Measurements from ENCODE around the gene GUCY2F.

GUCY2F gene

GRCh38 chrX:109360301-109360700, 121.6 kb downstream of the GUCY2F start:
- Histone ChIP-seq H3K4me1 (ENCODE audit: insufficient read depth, low read length) (no peaks in the 10 kb centered on the region), H3K9me3 (ENCODE audit: insufficient read depth, low read depth, low read length) (no peaks in the 10 kb centered on the region), H3K9ac (ENCODE audit: low read depth, low read length) (no peak overlapping the region), H3K4me3 (ENCODE audit: low read length) (no peak overlapping the region), H3K27ac (ENCODE audit: low read depth, low read length) (no peak overlapping the region), H3K36me3 (ENCODE audit: insufficient read depth, low read length) (no peaks in the 10 kb centered on the region), H3K27me3 (ENCODE audit: insufficient read depth, low read length) (no peaks in the 10 kb centered on the region)
- WGBS: 80% methylated on average over 3 of the region's 3 CpGs

- Histone ChIP-seq H3K4me3 (ENCODE audit: low read length) (no peak overlapping the region), H3K9me3 (ENCODE audit: insufficient read depth, low read depth, low read length) (no peaks in the 10 kb centered on the region), H3K36me3 (ENCODE audit: insufficient read depth, low read length) (no peaks in the 10 kb centered on the region), H3K9ac (ENCODE audit: low read depth, low read length) (no peak overlapping the region), H3K27me3 (ENCODE audit: insufficient read depth, low read length) (no peaks in the 10 kb centered on the region), H3K27ac (ENCODE audit: low read depth, low read length) (no peak overlapping the region), H3K4me1 (ENCODE audit: insufficient read depth, low read length) (no peaks in the 10 kb centered on the region)
- WGBS: 100% methylated on average over 3 of the region's 3 CpGs
These were observed 124.2 kb downstream of the GUCY2F start for GRCh38 chrX:109357706-109358105.

- H3K27me3 ChIP-seq (ENCODE audit: insufficient read depth, low read length): no peaks in the 10 kb centered on the region
- no peaks in the 10 kb centered on the region for H3K9me3 ChIP-seq (ENCODE audit: insufficient read depth, low read depth, low read length)
- H3K4me3 ChIP-seq (ENCODE audit: low read length): no peak overlapping the region
- no peak overlapping the region for H3K27ac ChIP-seq (ENCODE audit: low read depth, low read length)
- H3K4me1 ChIP-seq (ENCODE audit: insufficient read depth, low read length): no peaks in the 10 kb centered on the region
- no peak overlapping the region for H3K9ac ChIP-seq (ENCODE audit: low read depth, low read length)
- no peaks in the 10 kb centered on the region for H3K36me3 ChIP-seq (ENCODE audit: insufficient read depth, low read length)
- 83% methylated on average over 2 of the region's 3 CpGs for WGBS
These were observed 125.2 kb downstream of the GUCY2F start for GRCh38 chrX:109356684-109357083.

- 98% methylated on average over 4 of the region's 4 CpGs for WGBS
These were observed 129.8 kb downstream of the GUCY2F start for GRCh38 chrX:109352066-109352588.

GRCh38 chrX:109351557-109351956, 130.3 kb downstream of the GUCY2F start:
- no peaks in the 10 kb centered on the region; the same call in 1 of the 2 replicates for H3K4me1 ChIP-seq (ENCODE audit: insufficient read depth, low read length)
- no peak overlapping the region for H3K27ac ChIP-seq (ENCODE audit: low read depth, low read length)
- no peak overlapping the region for H3K4me3 ChIP-seq (ENCODE audit: low read length)
- no peak overlapping the region for H3K9ac ChIP-seq (ENCODE audit: low read depth, low read length)
- no peaks in the 10 kb centered on the region for H3K9me3 ChIP-seq (ENCODE audit: insufficient read depth, low read depth, low read length)
- no peaks in the 10 kb centered on the region for H3K27me3 ChIP-seq (ENCODE audit: insufficient read depth, low read length)
- WGBS: 96% methylated on average over 2 of the region's 3 CpGs
- no peaks in the 10 kb centered on the region for H3K36me3 ChIP-seq (ENCODE audit: insufficient read depth, low read length)

More at GRCh38 chrX:109352066-109352588, 129.8 kb downstream of the GUCY2F start:
- Histone ChIP-seq H3K27me3 (ENCODE audit: insufficient read depth, low read length) (no peaks in the 10 kb centered on the region), H3K9ac (ENCODE audit: low read depth, low read length) (no peak overlapping the region), H3K4me1 (ENCODE audit: insufficient read depth, low read length) (no peaks in the 10 kb centered on the region; the same call in 1 of the 2 replicates), H3K9me3 (ENCODE audit: insufficient read depth, low read depth, low read length) (no peaks in the 10 kb centered on the region), H3K36me3 (ENCODE audit: insufficient read depth, low read length) (no peaks in the 10 kb centered on the region), H3K27ac (ENCODE audit: low read depth, low read length) (no peak overlapping the region), H3K4me3 (ENCODE audit: low read length) (no peak overlapping the region)

GRCh38 chrX:109350551-109350950, 131.3 kb downstream of the GUCY2F start:
- WGBS: 94% methylated on average over 3 of the region's 4 CpGs
- no peak overlapping the region for H3K27ac ChIP-seq (ENCODE audit: low read depth, low read length)
- no peaks in the 10 kb centered on the region for H3K27me3 ChIP-seq (ENCODE audit: insufficient read depth, low read length)
- no peaks in the 10 kb centered on the region for H3K36me3 ChIP-seq (ENCODE audit: insufficient read depth, low read length)
- no peak overlapping the region for H3K4me3 ChIP-seq (ENCODE audit: low read length)
- no peaks in the 10 kb centered on the region for H3K9me3 ChIP-seq (ENCODE audit: insufficient read depth, low read depth, low read length)
- H3K4me1 ChIP-seq (ENCODE audit: insufficient read depth, low read length): no peaks in the 10 kb centered on the region; the same call in 1 of the 2 replicates
- no peak overlapping the region for H3K9ac ChIP-seq (ENCODE audit: low read depth, low read length)

- H3K9me3 ChIP-seq (ENCODE audit: insufficient read depth, low read depth, low read length): no peaks in the 10 kb centered on the region
- no peaks in the 10 kb centered on the region for H3K27me3 ChIP-seq (ENCODE audit: insufficient read depth, low read length)
- no peak overlapping the region for H3K27ac ChIP-seq (ENCODE audit: low read depth, low read length)
- H3K4me3 ChIP-seq (ENCODE audit: low read length): no peak overlapping the region
- H3K9ac ChIP-seq (ENCODE audit: low read depth, low read length): no peak overlapping the region
- no peaks in the 10 kb centered on the region; the same call in 1 of the 2 replicates for H3K4me1 ChIP-seq (ENCODE audit: insufficient read depth, low read length)
- H3K36me3 ChIP-seq (ENCODE audit: insufficient read depth, low read length): no peaks in the 10 kb centered on the region
These were observed 131.8 kb downstream of the GUCY2F start for GRCh38 chrX:109350051-109350450.

GRCh38 chrX:109347632-109348031, 134.3 kb downstream of the GUCY2F start:
- H3K9me3 ChIP-seq (ENCODE audit: insufficient read depth, low read depth, low read length): no peaks in the 10 kb centered on the region
- 36% methylated on average over 3 of the region's 3 CpGs for WGBS
- no peaks in the 10 kb centered on the region for H3K36me3 ChIP-seq (ENCODE audit: insufficient read depth, low read length)
- H3K4me3 ChIP-seq (ENCODE audit: low read length): no peak overlapping the region
- H3K4me1 ChIP-seq (ENCODE audit: insufficient read depth, low read length): no peaks in the 10 kb centered on the region; the same call in 1 of the 2 replicates
- peak overlapping the region; percentile 30; the same call in 1 of the 2 replicates for H3K27ac ChIP-seq (ENCODE audit: low read depth, low read length)
- no peaks in the 10 kb centered on the region for H3K27me3 ChIP-seq (ENCODE audit: insufficient read depth, low read length)
- no peak overlapping the region for H3K9ac ChIP-seq (ENCODE audit: low read depth, low read length)

- WGBS: no CpG with 5 or more reads among the region's 1 CpG
- no peak overlapping the region for H3K27ac ChIP-seq (ENCODE audit: low read depth, low read length)
- no peaks in the 10 kb centered on the region for H3K27me3 ChIP-seq (ENCODE audit: insufficient read depth, low read length)
- no peak overlapping the region for H3K9ac ChIP-seq (ENCODE audit: low read depth, low read length)
- no peaks in the 10 kb centered on the region for H3K9me3 ChIP-seq (ENCODE audit: insufficient read depth, low read depth, low read length)
- no peaks in the 10 kb centered on the region for H3K36me3 ChIP-seq (ENCODE audit: insufficient read depth, low read length)
- H3K4me3 ChIP-seq (ENCODE audit: low read length): no peak overlapping the region
- no peaks in the 10 kb centered on the region; the same call in 1 of the 2 replicates for H3K4me1 ChIP-seq (ENCODE audit: insufficient read depth, low read length)
These were observed 135.4 kb downstream of the GUCY2F start for GRCh38 chrX:109346491-109346890.

- no peak overlapping the region for H3K4me3 ChIP-seq (ENCODE audit: low read length)
- no peaks in the 10 kb centered on the region for H3K27me3 ChIP-seq (ENCODE audit: insufficient read depth, low read length)
- H3K36me3 ChIP-seq (ENCODE audit: insufficient read depth, low read length): no peaks in the 10 kb centered on the region
- no peaks in the 10 kb centered on the region for H3K9me3 ChIP-seq (ENCODE audit: insufficient read depth, low read depth, low read length)
- no peak overlapping the region for H3K27ac ChIP-seq (ENCODE audit: low read depth, low read length)
- H3K4me1 ChIP-seq (ENCODE audit: insufficient read depth, low read length): no peaks in the 10 kb centered on the region; the same call in 1 of the 2 replicates
- no peak overlapping the region for H3K9ac ChIP-seq (ENCODE audit: low read depth, low read length)
These were observed 136.0 kb downstream of the GUCY2F start for GRCh38 chrX:109345856-109346255.

- no peak overlapping the region for H3K4me3 ChIP-seq (ENCODE audit: low read length)
These were observed 137.2 kb downstream of the GUCY2F start for GRCh38 chrX:109344678-109345077.

GRCh38 chrX:109344101-109344500, 137.8 kb downstream of the GUCY2F start:
- Histone ChIP-seq H3K9ac (ENCODE audit: low read depth, low read length) (no peak overlapping the region), H3K4me3 (ENCODE audit: low read length) (no peak overlapping the region), H3K4me1 (ENCODE audit: insufficient read depth, low read length) (no peaks in the 10 kb centered on the region; the same call in 1 of the 2 replicates), H3K9me3 (ENCODE audit: insufficient read depth, low read depth, low read length) (no peaks in the 10 kb centered on the region), H3K36me3 (ENCODE audit: insufficient read depth, low read length) (no peaks in the 10 kb centered on the region), H3K27ac (ENCODE audit: low read depth, low read length) (no peak overlapping the region), H3K27me3 (ENCODE audit: insufficient read depth, low read length) (no peaks in the 10 kb centered on the region)
- WGBS: 84% methylated on average over 1 of the region's 1 CpG

More at GRCh38 chrX:109344678-109345077, 137.2 kb downstream of the GUCY2F start:
- WGBS: 88% methylated on average over 3 of the region's 3 CpGs
- H3K9ac ChIP-seq (ENCODE audit: low read depth, low read length): no peak overlapping the region
- no peaks in the 10 kb centered on the region; the same call in 1 of the 2 replicates for H3K4me1 ChIP-seq (ENCODE audit: insufficient read depth, low read length)
- H3K27ac ChIP-seq (ENCODE audit: low read depth, low read length): no peak overlapping the region
- no peaks in the 10 kb centered on the region for H3K9me3 ChIP-seq (ENCODE audit: insufficient read depth, low read depth, low read length)
- H3K36me3 ChIP-seq (ENCODE audit: insufficient read depth, low read length): no peaks in the 10 kb centered on the region
- no peaks in the 10 kb centered on the region for H3K27me3 ChIP-seq (ENCODE audit: insufficient read depth, low read length)

Measured in HUES64 (cell line).